Mesendoderm (in vitro differentiated cells): ENCODE data around the gene NTHL1.

ENCODE experiments used
- DNase-seq: peaks from one replicate; pipeline ENCODE4 v3.0.0; 2013
- H2AK5ac ChIP-seq: 2 replicates; pipeline ENCODE4 v1.6.1; 2013; ENCODE audit warnings: low read length, inconsistent platforms
- H2BK120ac ChIP-seq: 2 replicates; pipeline ENCODE4 v1.6.1; 2013; ENCODE audit warnings: low read depth, mild to moderate bottlenecking, low read length, moderate library complexity, mixed read lengths
- H2BK15ac ChIP-seq: replicated peaks from 2 replicates; pipeline ENCODE4 v1.6.1; 2013; ENCODE audit warnings: low read depth, mild to moderate bottlenecking, moderate library complexity
- H2BK5ac ChIP-seq: 2 replicates; pipeline ENCODE4 v1.6.1; 2013; ENCODE audit warnings: low read length, inconsistent platforms
- H3K18ac ChIP-seq: 2 replicates; pipeline ENCODE4 v1.6.1; 2013; ENCODE audit warnings: mild to moderate bottlenecking, low read length, mixed read lengths
- H3K23ac ChIP-seq: one replicate; pipeline ENCODE4 v1.6.1; 2013; ENCODE audit warnings: low read length
- H3K27ac ChIP-seq: 2 replicates; pipeline ENCODE4 v1.5.1; 2013; ENCODE audit warnings: low read depth, mild to moderate bottlenecking, inconsistent platforms, low read length, moderate library complexity
- H3K27me3 ChIP-seq: 2 replicates; pipeline ENCODE4 v1.6.1; 2013; ENCODE audit warnings: low read length, control low read depth, mild to moderate bottlenecking, inconsistent platforms; ENCODE audit not compliant: insufficient read depth, poor library complexity
- H3K36me3 ChIP-seq: 2 replicates; pipeline ENCODE4 v1.6.1; 2013; ENCODE audit warnings: low read length, inconsistent platforms; ENCODE audit not compliant: control insufficient read depth, insufficient read depth
- H3K4ac ChIP-seq: one replicate; pipeline ENCODE4 v1.6.1; 2013; ENCODE audit warnings: low read depth, mild to moderate bottlenecking, low read length, moderate library complexity
- H3K4me1 ChIP-seq: 2 replicates; pipeline ENCODE4 v1.6.1; 2013; ENCODE audit warnings: low read depth, low read length, inconsistent platforms; ENCODE audit not compliant: control insufficient read depth
- H3K4me2 ChIP-seq: 2 replicates; pipeline ENCODE4 v1.6.1; 2013; ENCODE audit warnings: low read length
- H3K4me3 ChIP-seq: 2 replicates; pipeline ENCODE4 v1.5.1; 2013; ENCODE audit warnings: mild to moderate bottlenecking, low read length
- H3K56ac ChIP-seq: one replicate; pipeline ENCODE4 v1.6.1; 2013; ENCODE audit warnings: low read length
- H3K79me1 ChIP-seq: 2 replicates; pipeline ENCODE4 v1.6.1; 2013; ENCODE audit warnings: low read length, inconsistent platforms
- H3K79me2 ChIP-seq: 2 replicates; pipeline ENCODE4 v1.6.1; 2013; ENCODE audit warnings: mild to moderate bottlenecking, low read length; ENCODE audit not compliant: control insufficient read depth, insufficient read depth
- H3K9ac ChIP-seq: 2 replicates; pipeline ENCODE4 v1.6.1; 2013; ENCODE audit warnings: low read length, inconsistent platforms
- H4K5ac ChIP-seq: one replicate; pipeline ENCODE4 v1.6.1; 2013; ENCODE audit warnings: low read length
- H4K8ac ChIP-seq: one replicate; pipeline ENCODE4 v1.6.1; 2013; ENCODE audit warnings: low read depth, mild to moderate bottlenecking, control low read depth, low read length, moderate library complexity
- WGBS: extraction: QIAGEN DNeasy Blood & Tissue Kit; methylation state at CpG from one replicate; pipeline ENCODE4 v1.1.7; 2013; ENCODE audit warnings: low lambda C conversion rate, missing lambda C conversion rate; ENCODE audit not compliant: insufficient coverage; ENCODE audit errors: extremely low coverage; 5-methylcytosine and 5-hydroxymethylcytosine counted together

NTHL1 gene

GRCh38 chr16:2032285-2033056 is 15.2 kb downstream of the NTHL1 start:
- no CpG with 5 or more reads among the region's 15 CpGs for WGBS
- no peak for DNase-seq
- H3K27me3 ChIP-seq: no peaks in the 10 kb centered on the region
- no peak overlapping the region for H3K4me2 ChIP-seq
- no peak overlapping the region for H3K4ac ChIP-seq
- no peak overlapping the region for H2BK15ac ChIP-seq
- H3K79me1 ChIP-seq: no peaks in the 10 kb centered on the region
- H3K27ac ChIP-seq: no peak overlapping the region
- H2AK5ac ChIP-seq: no peak overlapping the region
- H4K5ac ChIP-seq: no peak overlapping the region
- peak overlapping the region; percentile 17 for H3K56ac ChIP-seq
- H3K9ac ChIP-seq: no peak overlapping the region
- no peak overlapping the region for H3K18ac ChIP-seq
- no peak overlapping the region for H4K8ac ChIP-seq
- H2BK5ac ChIP-seq: no peak overlapping the region
- no peaks in the 10 kb centered on the region for H3K36me3 ChIP-seq
- no peak overlapping the region for H2BK120ac ChIP-seq
- H3K79me2 ChIP-seq: no peaks in the 10 kb centered on the region
- no peak overlapping the region for H3K4me3 ChIP-seq
- H3K23ac ChIP-seq: no peak overlapping the region
- H3K4me1 ChIP-seq: no peaks in the 10 kb centered on the region

GRCh38 chr16:2031081-2031577 is 16.5 kb downstream of the NTHL1 start:
- Histone ChIP-seq H3K79me1 (no peaks in the 10 kb centered on the region), H4K8ac (no peak overlapping the region), H2BK15ac (no peak overlapping the region), H3K4me2 (no peak overlapping the region), H3K27me3 (no peaks in the 10 kb centered on the region), H4K5ac (no peak overlapping the region), H2AK5ac (no peak overlapping the region), H3K27ac (no peak overlapping the region), H3K4me3 (no peak overlapping the region), H3K18ac (no peak overlapping the region), H3K36me3 (no peaks in the 10 kb centered on the region), H3K4me1 (no peaks in the 10 kb centered on the region), H3K56ac (no peak overlapping the region), H3K9ac (no peak overlapping the region), H3K79me2 (no peaks in the 10 kb centered on the region), H3K4ac (no peak overlapping the region), H3K23ac (no peak overlapping the region), H2BK120ac (no peak overlapping the region), H2BK5ac (no peak overlapping the region)
- WGBS: no CpG with 5 or more reads among the region's 11 CpGs
- DNase-seq: no peak

- no peaks in the 10 kb centered on the region for H3K36me3 ChIP-seq
- no peaks in the 10 kb centered on the region for H3K4me1 ChIP-seq
- no peak overlapping the region for H4K8ac ChIP-seq
- H3K79me2 ChIP-seq: no peaks in the 10 kb centered on the region
- no peak overlapping the region for H2BK15ac ChIP-seq
- H4K5ac ChIP-seq: no peak overlapping the region
- DNase-seq: no peak
- no peak overlapping the region for H3K9ac ChIP-seq
- no peak overlapping the region for H3K4ac ChIP-seq
- H3K79me1 ChIP-seq: no peaks in the 10 kb centered on the region
- no peak overlapping the region for H3K27ac ChIP-seq
- no peak overlapping the region for H3K23ac ChIP-seq
- H3K4me3 ChIP-seq: no peak overlapping the region
- no peaks in the 10 kb centered on the region for H3K27me3 ChIP-seq
- H3K56ac ChIP-seq: no peak overlapping the region
- no peak overlapping the region for H3K4me2 ChIP-seq
- WGBS: no CpG with 5 or more reads among the region's 11 CpGs
- H2BK5ac ChIP-seq: no peak overlapping the region
- H2AK5ac ChIP-seq: no peak overlapping the region
- no peak overlapping the region for H3K18ac ChIP-seq
- no peak overlapping the region for H2BK120ac ChIP-seq
Observed at GRCh38 chr16:2030036-2030435, 17.6 kb downstream of the NTHL1 start.

GRCh38 chr16:2029350-2029749 is 18.3 kb downstream of the NTHL1 start:
- Histone ChIP-seq H3K4me2 (no peak overlapping the region), H4K8ac (no peak overlapping the region), H3K4me1 (no peaks in the 10 kb centered on the region), H3K18ac (no peak overlapping the region), H3K79me1 (no peaks in the 10 kb centered on the region), H2BK120ac (no peak overlapping the region), H2AK5ac (no peak overlapping the region), H3K4ac (no peak overlapping the region), H3K27me3 (no peaks in the 10 kb centered on the region), H3K79me2 (no peaks in the 10 kb centered on the region), H4K5ac (no peak overlapping the region), H3K9ac (no peak overlapping the region), H2BK5ac (no peak overlapping the region), H3K4me3 (no peak overlapping the region), H3K36me3 (no peaks in the 10 kb centered on the region), H2BK15ac (no peak overlapping the region), H3K27ac (no peak overlapping the region), H3K56ac (no peak overlapping the region), H3K23ac (no peak overlapping the region)
- no peak for DNase-seq
- WGBS: no CpG with 5 or more reads among the region's 22 CpGs

- H4K5ac ChIP-seq: no peak overlapping the region
- H3K18ac ChIP-seq: no peak overlapping the region
- no peak overlapping the region for H4K8ac ChIP-seq
- H2BK120ac ChIP-seq: no peak overlapping the region
- H2BK15ac ChIP-seq: no peak overlapping the region
- H3K27me3 ChIP-seq: no peaks in the 10 kb centered on the region
- H3K79me1 ChIP-seq: no peaks in the 10 kb centered on the region
- H2BK5ac ChIP-seq: no peak overlapping the region
- no peak overlapping the region for H3K56ac ChIP-seq
- WGBS: no CpG with 5 or more reads among the region's 18 CpGs
- no peak overlapping the region for H3K9ac ChIP-seq
- H3K4me3 ChIP-seq: no peak overlapping the region
- H3K4me1 ChIP-seq: no peaks in the 10 kb centered on the region
- no peaks in the 10 kb centered on the region for H3K79me2 ChIP-seq
- no peak overlapping the region for H3K23ac ChIP-seq
- no peak overlapping the region for H3K27ac ChIP-seq
- DNase-seq: no peak
- H3K36me3 ChIP-seq: no peaks in the 10 kb centered on the region
- H3K4ac ChIP-seq: no peak overlapping the region
- H2AK5ac ChIP-seq: no peak overlapping the region
- no peak overlapping the region for H3K4me2 ChIP-seq
Observed at GRCh38 chr16:2028620-2029220, 18.9 kb downstream of the NTHL1 start.
